Measurements from ENCODE around the gene SSTR3.
A peak's percentile ranks its signal among the peaks of the same experiment; 100 is the strongest.
"Not testable (repeated sequence)": the region's sequence is repeated elsewhere in the genome, so short reads cannot be mapped to it uniquely, and the experiment has no call there.

Gene SSTR3

GRCh38 chr22:37212174-37212906, at the start of gene SSTR3:
SSTR3 (minus strand) TSS chr22:37212477; CDS start chr22:37207803, 4,674 bp downstream.
- DNase-seq, result no peak

- DNase-seq, result peak; percentile 56
Measured at GRCh38 chr22:37260901-37261336, 48.6 kb upstream of the SSTR3 start.

- no peak for DNase-seq
Measured at GRCh38 chr22:37260155-37260795, 48.0 kb upstream of the SSTR3 start.

GRCh38 chr22:37259540-37260029, 47.3 kb upstream of the SSTR3 start:
- peak; percentile 61 for DNase-seq

- DNase-seq, result no peak
Measured at GRCh38 chr22:37258753-37259401, 46.6 kb upstream of the SSTR3 start.

GRCh38 chr22:37258005-37258752, 45.9 kb upstream of the SSTR3 start:
- DNase-seq, result no peak

- DNase-seq, result no peak
Measured at GRCh38 chr22:37256075-37256726, 43.9 kb upstream of the SSTR3 start.

GRCh38 chr22:37255558-37256006, 43.3 kb upstream of the SSTR3 start:
- no peak for DNase-seq

GRCh38 chr22:37254867-37255233, 42.6 kb upstream of the SSTR3 start:
- DNase-seq, result no peak

- peak; percentile 84 for DNase-seq
Measured at GRCh38 chr22:37254209-37254866, 42.1 kb upstream of the SSTR3 start.

- DNase-seq, result peak; percentile 53
Measured at GRCh38 chr22:37253126-37253660, 40.9 kb upstream of the SSTR3 start.

GRCh38 chr22:37251836-37252235, 39.6 kb upstream of the SSTR3 start:
- not testable (repeated sequence) for DNase-seq

GRCh38 chr22:37249986-37250385, 37.7 kb upstream of the SSTR3 start:
- DNase-seq, result no peak

GRCh38 chr22:37248251-37248650, 36.0 kb upstream of the SSTR3 start:
- no peak for DNase-seq

- no peak for DNase-seq
Measured at GRCh38 chr22:37245740-37246139, 33.5 kb upstream of the SSTR3 start.

GRCh38 chr22:37244922-37245722, 32.8 kb upstream of the SSTR3 start:
- DNase-seq, result no peak

- peak; percentile 69 for DNase-seq
Measured at GRCh38 chr22:37244114-37244921, 32.0 kb upstream of the SSTR3 start, which contains the start of gene RAC2. RAC2 (minus strand) TSS chr22:37244269; CDS start chr22:37244148, 121 bp downstream.

- DNase-seq, result no peak
Measured at GRCh38 chr22:37243402-37244113, 31.3 kb upstream of the SSTR3 start.

- no peak for DNase-seq
Measured at GRCh38 chr22:37242395-37242918, 30.2 kb upstream of the SSTR3 start.
